Activated CD8-positive, alpha-beta T cell treated with anti-CD3 and anti-CD28 coated beads, Interleukin-2, amount 10 ng/mL, durations not matched to agents 7 days and 5 days (primary cell): ENCODE results near the gene TPRG1. TPM values are rescaled to one million over a fixed set of nuclear protein-coding genes. Genes with fewer than 3 reads are reported as not detected.

Source experiments
- ATAC-seq: fragments of 150-1000 bp; cut with Tn5 transposase; one replicate; pipeline ENCODE4 v1.10.0; 2021; ENCODE audit warnings: moderate library complexity
- CTCF ChIA-PET: fragments of 350-600 bp; sonication (Branson Sonifier 250); formaldehyde crosslinking; loops from one replicate; lab custom pipeline; 2021; ENCODE audit warnings: antibody characterized with exemption; lab: Charles Lee
- POLR2A ChIA-PET: fragments of 350-600 bp; sonication (Branson Sonifier 250); formaldehyde crosslinking; loops from one replicate; lab custom pipeline; 2021; ENCODE audit warnings: antibody characterized with exemption; lab: Charles Lee
- DNase-seq: peaks from one replicate; pipeline ENCODE4 v3.0.0-alpha.2; 2020
- H3K27ac Mint-ChIP-seq: one replicate; pipeline ENCODE4 v1.8.0; 2021; ENCODE audit warnings: mild to moderate bottlenecking, mixed read lengths
- H3K27me3 Mint-ChIP-seq: one replicate; pipeline ENCODE4 v1.8.0; 2021; ENCODE audit warnings: low read depth, mixed read lengths
- H3K36me3 Mint-ChIP-seq: one replicate; pipeline ENCODE4 v1.8.0; 2021; ENCODE audit warnings: low read depth, mixed read lengths
- H3K4me1 Mint-ChIP-seq: one replicate; pipeline ENCODE4 v1.8.0; 2021; ENCODE audit warnings: low read depth, mixed read lengths
- H3K4me3 Mint-ChIP-seq: one replicate; pipeline ENCODE4 v1.8.0; 2021; ENCODE audit warnings: mild to moderate bottlenecking, mixed read lengths
- H3K9me3 Mint-ChIP-seq: one replicate; pipeline ENCODE4 v1.8.0; 2022; ENCODE audit warnings: mixed read lengths; ENCODE audit not compliant: insufficient read depth
- total RNA-seq, 2 experiments: library from RNA; stranded (reverse); gene quantifications; one replicate each; pipeline ENCODE4 v1.2.3, GENCODE V29; 2021

The TPRG1 gene
- total RNA-seq, 2 experiments from 2014 or later = 0.86 to 1.0 TPM

- H3K4me3 Mint-ChIP-seq = no peak overlapping the region
- peaks cover 4% of the 10 kb centered on the region for H3K4me1 Mint-ChIP-seq
- ChIA-PET CTCF (no interaction called here), POLR2A (no interaction called here)
- H3K36me3 Mint-ChIP-seq = no peaks in the 10 kb centered on the region
- H3K27ac Mint-ChIP-seq = no peak overlapping the region
- DNase-seq (no peak), ATAC-seq (no peak)
- H3K9me3 Mint-ChIP-seq = no peaks in the 10 kb centered on the region
- no peaks in the 10 kb centered on the region for H3K27me3 Mint-ChIP-seq
Observed at GRCh38 chr3:189166321-189166720, 5.5 kb upstream of the TPRG1 start.

DNA sequence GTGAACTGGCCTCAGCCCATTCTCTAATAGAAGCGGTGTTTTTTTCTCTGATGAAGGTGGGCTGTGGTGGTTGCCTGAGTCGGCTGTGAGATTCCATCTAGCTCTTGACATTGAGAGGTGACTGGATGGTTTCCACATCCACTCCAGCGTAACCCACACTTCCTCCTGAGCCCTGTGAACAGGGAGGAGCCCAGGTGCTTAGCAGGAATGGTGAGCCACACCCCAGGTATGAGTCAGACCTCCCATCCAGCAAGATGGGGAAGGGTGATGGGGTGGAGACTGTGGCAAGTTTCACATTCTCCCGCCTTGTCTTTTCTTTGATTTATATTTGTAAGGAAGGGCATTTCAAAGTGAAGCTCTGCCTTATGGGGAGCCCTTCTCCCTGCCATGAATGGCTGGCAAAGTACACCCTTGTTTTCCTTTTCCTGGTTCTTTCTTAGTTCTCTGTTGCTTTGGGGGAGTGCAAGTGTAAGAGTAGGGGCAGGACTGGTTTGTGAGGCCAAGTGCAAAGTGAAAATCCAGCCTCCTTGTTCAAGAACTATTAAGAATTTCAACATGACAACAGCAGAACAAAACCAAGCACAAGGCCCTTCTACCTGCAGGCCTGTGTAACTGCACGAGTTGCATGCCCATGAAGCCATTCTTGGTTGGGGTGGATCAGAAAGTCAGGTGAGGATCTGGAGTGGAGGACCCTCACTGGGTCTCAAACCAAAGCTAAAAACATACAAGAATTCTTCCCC is 4.6 kb upstream of the TPRG1 start:
- Mint-ChIP-seq H3K4me3 (no peak overlapping the region), H3K4me1 (peaks cover 4% of the 10 kb centered on the region), H3K36me3 (no peaks in the 10 kb centered on the region), H3K9me3 (no peaks in the 10 kb centered on the region), H3K27ac (no peak overlapping the region), H3K27me3 (no peaks in the 10 kb centered on the region)
- ChIA-PET CTCF (no interaction called here), POLR2A (no interaction called here)
- DNase-seq (no peak), ATAC-seq (no peak)

DNA sequence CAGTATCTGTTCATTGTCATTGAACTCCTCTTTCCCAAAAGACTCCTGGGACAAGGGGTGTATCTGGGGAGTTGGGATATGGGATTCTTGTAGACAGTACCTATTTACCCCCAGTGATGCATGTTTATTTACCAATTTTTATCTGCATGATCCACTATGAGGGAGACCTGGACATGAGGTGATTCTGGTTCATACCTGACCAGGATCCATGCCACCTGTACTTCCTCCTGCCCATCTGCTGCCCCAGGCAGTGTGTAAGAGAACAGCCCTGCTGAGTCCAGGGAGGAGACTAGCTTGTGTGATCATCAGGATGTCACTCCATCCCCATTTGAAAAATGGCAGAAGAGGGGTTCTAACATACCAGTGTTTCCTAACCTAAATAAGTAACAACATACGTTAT is 3.1 kb upstream of the TPRG1 start:
- ATAC-seq (no peak), DNase-seq (no peak)
- no peaks in the 10 kb centered on the region for H3K27me3 Mint-ChIP-seq
- no peaks in the 10 kb centered on the region for H3K9me3 Mint-ChIP-seq
- peaks cover 4% of the 10 kb centered on the region for H3K4me1 Mint-ChIP-seq
- H3K27ac Mint-ChIP-seq = no peak overlapping the region
- ChIA-PET CTCF (interaction anchor here (0.6 kb wide), 1 partner anchor 1328 kb away, joined by 3 read pairs; no protein-coding TSS in a partner anchor), POLR2A (no interaction called here)
- no peak overlapping the region for H3K4me3 Mint-ChIP-seq
- H3K36me3 Mint-ChIP-seq = no peaks in the 10 kb centered on the region

DNA sequence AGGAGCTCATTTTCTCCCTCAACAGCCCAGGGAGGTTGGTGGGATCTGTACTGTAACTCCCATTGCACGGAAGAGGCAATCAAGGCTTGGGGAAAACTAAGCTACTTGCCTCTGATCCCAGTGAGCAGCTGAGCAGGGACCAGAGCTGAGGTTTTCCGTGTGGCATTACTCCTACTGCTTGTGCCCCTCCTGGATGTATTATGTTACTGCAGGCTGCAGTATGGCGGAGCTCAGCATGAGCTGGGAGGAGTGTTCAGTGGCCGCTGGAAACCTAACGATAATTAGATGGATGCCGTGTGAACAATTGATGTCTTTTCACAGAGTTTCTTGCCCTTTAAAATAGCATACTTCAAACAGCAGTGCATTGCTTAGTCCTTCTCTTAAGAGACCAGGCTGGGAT is 2.0 kb upstream of the TPRG1 start:
- Mint-ChIP-seq H3K4me1 (peaks cover 4% of the 10 kb centered on the region), H3K9me3 (no peaks in the 10 kb centered on the region), H3K36me3 (no peaks in the 10 kb centered on the region), H3K4me3 (no peak overlapping the region), H3K27me3 (no peaks in the 10 kb centered on the region), H3K27ac (no peak overlapping the region)
- POLR2A ChIA-PET = no interaction called here
- DNase-seq (no peak), ATAC-seq (no peak)
- CTCF ChIA-PET = no interaction called here

DNA sequence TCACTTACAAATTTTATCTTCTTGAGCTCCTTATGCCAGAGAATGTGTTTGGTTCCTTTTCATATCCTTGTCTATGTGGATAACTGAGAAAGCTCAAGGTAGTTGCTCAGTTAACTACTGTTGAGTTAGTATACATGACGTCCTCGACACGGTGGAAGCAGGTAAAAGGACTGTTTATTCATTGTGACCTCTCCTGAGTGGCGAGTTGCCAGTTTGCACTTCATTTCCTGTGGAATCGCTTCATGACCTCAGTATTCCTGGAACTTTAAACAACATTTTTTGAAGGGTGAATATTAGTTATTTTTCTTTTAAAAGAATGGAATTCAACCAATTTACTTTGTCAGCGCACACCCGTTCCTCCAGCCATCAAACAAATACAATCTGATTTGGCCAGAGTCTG is 1.2 kb upstream of the TPRG1 start:
- ChIA-PET POLR2A (no interaction called here), CTCF (no interaction called here)

DNA sequence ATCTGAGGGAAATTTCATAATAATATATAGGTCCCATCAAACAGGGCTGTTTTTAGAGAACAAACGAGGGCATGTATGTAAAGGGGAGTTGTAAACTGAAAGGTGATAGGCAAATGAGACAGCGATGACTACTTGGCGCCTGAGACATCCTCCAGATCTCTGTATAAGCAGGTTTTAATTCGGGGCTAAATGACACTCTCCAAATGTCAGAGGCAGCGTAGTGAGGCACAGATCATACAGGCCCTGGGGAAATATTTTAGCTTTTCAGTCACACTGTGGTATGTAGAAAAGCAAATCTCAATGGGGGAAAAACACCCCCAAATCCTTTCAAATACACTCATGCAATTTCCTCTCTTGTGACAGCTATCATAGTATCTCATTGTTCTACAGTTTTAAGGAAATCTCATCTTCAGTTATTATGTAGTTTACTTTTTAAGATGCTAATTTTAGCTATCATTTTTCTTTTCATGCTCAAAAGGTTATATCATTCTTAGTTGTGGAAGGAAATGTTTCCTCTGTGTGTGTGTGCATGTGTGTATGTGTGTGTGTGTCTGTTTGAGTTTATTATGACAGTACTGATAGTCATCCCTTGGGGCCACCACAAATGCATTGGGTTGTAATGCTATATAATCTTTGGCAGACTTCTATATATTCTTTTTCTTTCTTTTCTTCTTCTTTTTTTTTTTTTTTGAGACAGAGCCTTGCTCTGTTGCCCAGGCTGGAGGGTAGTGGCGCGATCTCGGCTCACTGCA is 1.1 kb downstream of the TPRG1 start:
- Mint-ChIP-seq H3K27me3 (no peaks in the 10 kb centered on the region), H3K9me3 (no peaks in the 10 kb centered on the region), H3K4me3 (no peak overlapping the region), H3K36me3 (no peaks in the 10 kb centered on the region), H3K27ac (no peak overlapping the region), H3K4me1 (no peaks in the 10 kb centered on the region)
- POLR2A ChIA-PET = no interaction called here
- ATAC-seq (no peak), DNase-seq (no peak)
- CTCF ChIA-PET = no interaction called here

More for the DNA sequence above, 1.2 kb upstream of the TPRG1 start:
- ATAC-seq (no peak), DNase-seq (no peak)
- peaks cover 4% of the 10 kb centered on the region for H3K4me1 Mint-ChIP-seq
- no peaks in the 10 kb centered on the region for H3K36me3 Mint-ChIP-seq
- H3K27me3 Mint-ChIP-seq = no peaks in the 10 kb centered on the region
- no peaks in the 10 kb centered on the region for H3K9me3 Mint-ChIP-seq
- H3K4me3 Mint-ChIP-seq = no peak overlapping the region
- H3K27ac Mint-ChIP-seq = no peak overlapping the region

DNA sequence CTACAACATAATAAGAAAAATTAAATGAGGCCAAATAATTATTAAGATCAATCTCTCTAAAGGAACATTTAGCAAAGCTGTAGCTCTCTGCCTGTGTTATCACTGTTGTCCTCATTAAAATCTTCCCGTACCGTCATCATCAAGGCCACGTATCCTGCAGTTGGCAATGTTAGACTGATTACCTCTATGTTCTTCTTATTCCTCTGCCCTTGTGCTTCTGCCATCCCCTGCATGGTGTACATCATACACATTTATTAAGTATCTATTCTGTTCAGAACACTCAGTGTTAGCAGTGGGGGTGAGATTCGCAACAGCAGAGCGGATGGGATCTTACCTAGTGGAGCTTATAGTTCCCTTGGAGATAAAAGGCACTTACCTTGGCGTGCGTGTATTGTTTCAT is 12.8 kb downstream of the TPRG1 start:
- Mint-ChIP-seq H3K36me3 (no peaks in the 10 kb centered on the region), H3K4me3 (no peak overlapping the region), H3K27ac (no peak overlapping the region), H3K27me3 (no peaks in the 10 kb centered on the region), H3K4me1 (no peaks in the 10 kb centered on the region), H3K9me3 (peaks cover 19% of the 10 kb centered on the region)
- ChIA-PET CTCF (no interaction called here), POLR2A (no interaction called here)
- ATAC-seq (no peak), DNase-seq (no peak)

GRCh38 chr3:189186101-189186500 is 14.3 kb downstream of the TPRG1 start:
- ChIA-PET POLR2A (no interaction called here), CTCF (no interaction called here)
- Mint-ChIP-seq H3K27me3 (no peaks in the 10 kb centered on the region), H3K4me3 (no peak overlapping the region), H3K4me1 (no peaks in the 10 kb centered on the region), H3K36me3 (no peaks in the 10 kb centered on the region), H3K9me3 (peaks cover 16% of the 10 kb centered on the region), H3K27ac (no peak overlapping the region)
- DNase-seq = no peak
- no peak for ATAC-seq

GRCh38 chr3:189188466-189188865 is 16.7 kb downstream of the TPRG1 start:
- DNase-seq (no peak), ATAC-seq (no peak)
- Mint-ChIP-seq H3K36me3 (no peaks in the 10 kb centered on the region), H3K27me3 (no peaks in the 10 kb centered on the region), H3K4me3 (no peak overlapping the region), H3K27ac (no peak overlapping the region), H3K4me1 (no peaks in the 10 kb centered on the region), H3K9me3 (peaks cover 19% of the 10 kb centered on the region)
- ChIA-PET CTCF (no interaction called here), POLR2A (no interaction called here)

- POLR2A ChIA-PET = interaction anchor here (0.6 kb wide), 1 partner anchor 325 kb away, joined by 3 read pairs; no protein-coding TSS in a partner anchor
Observed at GRCh38 chr3:189192725-189193124, 21.0 kb downstream of the TPRG1 start.

GRCh38 chr3:189195302-189195701 is 23.5 kb downstream of the TPRG1 start:
- no peaks in the 10 kb centered on the region for H3K36me3 Mint-ChIP-seq
- POLR2A ChIA-PET = no interaction called here
- DNase-seq (no peak), ATAC-seq (no peak)
- no peak overlapping the region for H3K27ac Mint-ChIP-seq
- H3K27me3 Mint-ChIP-seq = no peaks in the 10 kb centered on the region
- no peaks in the 10 kb centered on the region for H3K4me1 Mint-ChIP-seq
- H3K4me3 Mint-ChIP-seq = no peak overlapping the region
- CTCF ChIA-PET = no interaction called here
- peaks cover 25% of the 10 kb centered on the region for H3K9me3 Mint-ChIP-seq

More at GRCh38 chr3:189192725-189193124, 21.0 kb downstream of the TPRG1 start:
- Mint-ChIP-seq H3K27ac (no peak overlapping the region), H3K4me3 (no peak overlapping the region), H3K27me3 (no peaks in the 10 kb centered on the region), H3K9me3 (peaks cover 25% of the 10 kb centered on the region), H3K4me1 (no peaks in the 10 kb centered on the region), H3K36me3 (no peaks in the 10 kb centered on the region)
- CTCF ChIA-PET = no interaction called here
- DNase-seq = no peak
- no peak for ATAC-seq

GRCh38 chr3:189202106-189202505 is 30.3 kb downstream of the TPRG1 start:
- Mint-ChIP-seq H3K36me3 (no peaks in the 10 kb centered on the region), H3K9me3 (no peaks in the 10 kb centered on the region), H3K27me3 (no peaks in the 10 kb centered on the region), H3K4me3 (no peak overlapping the region), H3K27ac (no peak overlapping the region), H3K4me1 (no peaks in the 10 kb centered on the region)
- DNase-seq (no peak), ATAC-seq (no peak)
- CTCF ChIA-PET = no interaction called here
- POLR2A ChIA-PET = no interaction called here
